GM19193 (cell line): ENCODE results near the gene PPP1R9A.

Source experiments
- POLR2A ChIP-seq: IDR thresholded peaks from 4 replicates; pipeline ENCODE4 v1.6.1; 2011; ENCODE audit not compliant: insufficient read depth, insufficient read length; ENCODE audit errors: extremely low read depth

Gene PPP1R9A

GRCh38 chr7:95309951-95310350, 402.6 kb downstream of the PPP1R9A start:
- TF ChIP-seq POLR2A, result no peak

GRCh38 chr7:95311389-95311788, 404.0 kb downstream of the PPP1R9A start:
- TF ChIP-seq POLR2A, result no peak

GRCh38 chr7:95312561-95312960, 405.2 kb downstream of the PPP1R9A start:
- TF ChIP-seq POLR2A, result no peak

GRCh38 chr7:95316588-95316987, 409.2 kb downstream of the PPP1R9A start:
- no peak for TF ChIP-seq POLR2A

- TF ChIP-seq POLR2A, result no peak
Measured at GRCh38 chr7:95317546-95317945, 410.2 kb downstream of the PPP1R9A start.

DNA sequence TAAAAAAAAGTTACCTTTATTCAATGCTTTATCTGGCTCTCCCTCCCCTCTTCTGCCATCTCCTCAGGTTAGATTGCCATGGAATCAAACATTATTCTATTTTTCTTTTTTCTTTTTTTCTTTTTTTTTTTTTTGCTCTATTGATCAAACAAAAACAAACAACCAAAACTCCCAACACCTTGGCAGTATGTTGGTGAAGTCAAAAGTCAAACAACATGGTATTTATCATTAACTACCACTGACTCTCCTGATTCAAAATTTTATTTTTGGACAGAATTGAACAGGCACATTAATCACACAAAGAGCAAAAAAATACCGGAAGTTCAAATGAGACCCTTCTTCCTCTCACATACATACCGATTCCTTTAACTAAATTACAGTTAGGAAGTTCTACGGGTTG, 410.6 kb downstream of the PPP1R9A start:
- no peak for TF ChIP-seq POLR2A

GRCh38 chr7:95318501-95319100, 411.2 kb downstream of the PPP1R9A start:
- no peak for TF ChIP-seq POLR2A

GRCh38 chr7:95319570-95319969, 412.2 kb downstream of the PPP1R9A start:
- no peak for TF ChIP-seq POLR2A

DNA sequence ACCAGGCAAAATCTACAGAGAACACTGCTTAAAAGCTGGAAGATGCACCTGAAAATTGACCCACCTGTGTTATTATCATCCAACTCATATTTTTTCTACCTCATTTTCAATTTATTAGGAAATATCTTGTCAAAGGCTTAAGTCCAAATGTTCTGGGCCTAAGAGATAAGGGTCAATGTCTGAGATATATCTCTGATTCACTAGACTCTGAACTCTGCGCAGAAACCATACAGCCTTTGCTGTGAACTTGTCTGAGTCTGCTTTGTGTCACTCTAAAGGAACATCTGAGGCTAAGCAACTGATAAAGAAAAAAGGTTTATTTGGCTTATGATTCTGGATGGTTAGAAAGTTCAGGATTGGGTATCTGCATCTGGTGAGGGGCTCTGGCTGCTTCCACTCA, 413.3 kb downstream of the PPP1R9A start:
- TF ChIP-seq POLR2A, result no peak

- no peak for TF ChIP-seq POLR2A
Measured at GRCh38 chr7:95321720-95322119, 414.3 kb downstream of the PPP1R9A start.

DNA sequence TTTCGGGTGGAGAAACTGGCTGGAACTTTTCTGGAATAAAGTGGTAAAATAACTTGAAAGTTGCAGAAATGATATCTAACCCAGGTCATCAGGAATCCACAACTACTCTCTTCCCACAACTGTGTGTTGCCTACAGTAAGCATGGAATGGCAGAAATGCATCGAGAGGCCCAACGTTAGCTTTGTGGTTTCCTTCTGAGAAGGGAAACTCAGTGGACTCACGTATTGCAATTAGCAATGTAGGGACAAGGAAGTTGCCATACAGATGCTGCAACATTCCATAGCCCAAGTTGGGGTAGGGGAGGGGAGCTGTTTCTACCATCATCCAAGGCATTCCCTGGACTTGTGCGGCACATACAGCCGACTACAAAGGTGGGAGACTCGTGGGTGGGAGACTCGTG, 415.0 kb downstream of the PPP1R9A start:
- TF ChIP-seq POLR2A, result no peak

GRCh38 chr7:95322854-95323253, 415.5 kb downstream of the PPP1R9A start:
- TF ChIP-seq POLR2A, result no peak

- TF ChIP-seq POLR2A, result no peak
Measured at GRCh38 chr7:95323410-95324129, 416.2 kb downstream of the PPP1R9A start.

DNA sequence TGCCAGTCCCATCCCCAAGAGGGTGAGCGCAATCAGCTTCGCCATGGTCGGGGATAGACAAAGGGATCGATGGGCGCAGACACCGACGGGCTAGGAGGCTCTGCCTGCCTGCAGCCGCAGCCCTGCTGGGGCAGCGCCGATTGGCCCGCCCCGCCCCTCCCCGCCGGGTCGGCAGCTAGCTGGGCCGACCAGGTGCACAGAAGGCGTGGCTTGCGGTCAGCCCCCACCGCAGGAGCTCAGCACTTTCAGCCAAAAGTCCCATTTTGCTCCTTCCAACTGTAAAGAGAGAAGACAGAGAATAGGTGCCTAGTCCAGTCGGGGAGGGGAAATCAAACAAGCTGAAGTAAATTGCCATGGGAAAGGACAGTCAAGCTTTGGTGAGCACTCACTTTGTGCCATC, 417.0 kb downstream of the PPP1R9A start, which contains the start of gene PON1:
TSS of gene PON1 (minus strand) at position 102 of the 400 bp plus-strand sequence. CDS start at position 45, 57 bp downstream.
- TF ChIP-seq POLR2A, result no peak

DNA sequence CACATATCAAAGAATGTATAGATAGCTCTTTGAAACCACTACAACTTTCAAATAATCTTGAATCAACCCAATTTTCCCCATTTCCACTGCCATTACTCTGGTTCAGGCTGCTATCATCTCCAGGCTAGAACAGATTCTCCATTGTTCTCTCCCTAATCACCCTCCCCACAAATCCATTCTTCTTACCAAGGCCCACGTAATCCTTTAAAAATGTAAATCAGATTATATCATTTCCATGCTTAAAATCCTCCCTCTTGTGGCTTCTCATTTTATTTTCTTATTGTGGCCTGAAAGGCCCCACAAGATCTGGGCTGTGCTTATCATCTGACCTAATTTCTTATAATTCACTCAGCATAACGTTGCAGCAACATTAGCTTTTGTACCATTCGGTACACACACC, 420.0 kb downstream of the PPP1R9A start:
- TF ChIP-seq POLR2A, result no peak
